CD4-positive, alpha-beta T cell treated with Interleukin-10 for 1 hour (primary cell): ENCODE results near the gene LRIG1.

ENCODE experiments used
- DNase-seq: peaks from one replicate; pipeline ENCODE4 v3.0.0-alpha.2; 2020

LRIG1 gene

DNA sequence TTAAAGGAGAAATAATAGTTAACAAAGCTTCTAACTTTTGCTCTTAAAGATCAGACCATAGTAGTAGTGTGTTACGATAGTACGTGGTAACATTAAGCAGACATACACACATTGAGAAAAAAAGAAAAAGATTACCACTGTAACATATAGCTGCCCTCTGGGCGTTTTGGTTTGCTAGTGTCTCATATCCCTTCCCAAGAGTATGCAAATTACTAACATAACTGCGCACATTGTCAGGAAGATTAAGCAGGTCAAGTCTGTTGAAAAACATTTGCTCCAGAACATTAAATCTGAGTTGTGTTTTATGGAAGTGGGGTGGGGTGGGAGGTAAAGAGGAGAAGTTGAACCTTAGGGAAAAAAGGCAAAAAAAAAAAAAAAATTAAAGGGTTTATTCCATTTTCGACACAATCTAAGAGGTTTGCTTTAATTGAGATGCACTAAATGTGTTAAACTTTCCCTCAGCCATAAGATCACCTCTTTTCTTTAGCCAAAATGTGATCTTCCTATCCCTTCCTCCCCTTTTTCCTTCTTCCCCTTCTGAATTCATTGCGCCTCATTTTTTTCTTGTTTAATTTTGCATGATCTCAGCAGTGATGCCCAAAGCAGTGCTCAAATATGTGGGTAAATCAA, 1.5 kb upstream of the LRIG1 start:
- no peak for DNase-seq

GRCh38 chr3:66501483-66502244, 842 bp upstream of the LRIG1 start:
- DNase-seq: no peak

GRCh38 chr3:66499881-66500575, 794 bp downstream of the LRIG1 start:
- DNase-seq: peak; percentile 44

DNA sequence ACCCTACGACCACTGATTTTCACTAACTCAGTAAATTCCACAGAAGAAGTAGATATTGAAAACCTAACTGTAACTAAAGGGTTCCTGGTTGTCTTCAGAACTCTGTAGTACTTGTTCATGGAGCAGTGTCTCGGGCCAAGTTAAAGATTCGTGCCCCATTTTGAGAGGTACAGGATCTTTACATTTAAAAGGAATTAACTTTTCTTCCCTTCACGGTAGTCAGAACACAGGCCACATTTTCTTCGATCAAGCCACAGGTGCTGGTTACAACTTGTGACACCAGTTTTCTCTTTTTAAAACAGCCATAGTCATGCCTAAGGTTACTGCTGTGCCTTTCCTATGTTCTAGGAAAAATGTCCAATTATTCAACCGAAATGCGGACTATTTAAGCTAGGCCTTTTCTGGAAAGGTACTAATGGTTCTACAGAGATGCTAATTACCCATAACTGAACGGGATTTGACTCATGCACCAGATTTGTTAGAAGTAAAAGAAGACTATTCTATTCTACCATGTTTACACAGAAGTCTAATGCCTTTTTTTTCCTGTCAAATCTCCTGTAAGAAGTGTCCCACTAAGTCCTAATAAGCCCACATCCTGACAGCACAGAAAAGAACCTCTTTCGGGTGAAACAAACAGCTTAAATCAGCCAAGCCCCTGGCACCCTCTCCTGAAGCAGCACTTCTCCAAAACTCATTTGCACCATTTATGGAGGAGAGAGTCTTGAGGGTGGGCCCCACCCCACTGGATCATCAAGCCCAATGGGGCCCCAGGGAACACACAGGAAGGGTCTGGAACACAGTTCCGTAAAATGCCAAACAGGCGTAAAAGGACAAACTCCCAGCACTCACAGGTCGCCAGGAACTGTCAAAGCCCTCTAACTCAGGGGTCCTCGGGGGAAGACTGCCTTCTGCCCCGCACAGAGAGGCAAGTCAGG, 1.9 kb downstream of the LRIG1 start:
- DNase-seq: no peak

DNA sequence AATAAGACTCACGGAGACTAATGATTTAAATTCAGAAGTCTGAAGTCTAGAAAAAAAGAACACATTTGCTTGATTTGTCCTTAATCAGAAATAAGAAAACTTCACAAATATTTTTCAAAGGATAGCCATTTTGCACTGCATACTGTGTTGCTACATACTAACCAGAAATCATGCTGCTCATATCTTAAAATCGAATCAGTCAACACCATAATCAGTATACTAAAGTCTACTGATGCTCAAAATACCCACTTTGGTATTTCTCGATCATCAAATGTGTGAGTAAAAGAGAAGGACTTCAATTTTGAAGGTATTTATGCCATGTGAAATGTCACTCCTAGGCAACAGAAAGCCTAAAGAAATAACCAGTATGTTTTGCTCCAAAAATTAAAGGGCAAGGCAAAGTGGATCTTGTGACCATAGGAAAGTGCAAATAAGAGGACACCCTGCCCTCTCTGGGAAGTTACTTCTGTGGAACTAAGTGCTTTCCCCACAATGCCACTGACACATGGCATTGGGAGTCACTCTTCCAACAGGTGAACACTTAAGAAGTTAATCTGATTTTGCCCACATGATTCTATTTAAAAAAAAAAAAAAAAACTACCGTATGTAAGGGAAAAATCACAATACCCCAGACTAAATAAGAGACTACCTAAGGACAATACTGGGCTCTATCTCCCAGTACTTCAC, 2.7 kb downstream of the LRIG1 start:
- DNase-seq: no peak

- peak; percentile 50 for DNase-seq
Observed at GRCh38 chr3:66497288-66497984, 3.4 kb downstream of the LRIG1 start.

DNA sequence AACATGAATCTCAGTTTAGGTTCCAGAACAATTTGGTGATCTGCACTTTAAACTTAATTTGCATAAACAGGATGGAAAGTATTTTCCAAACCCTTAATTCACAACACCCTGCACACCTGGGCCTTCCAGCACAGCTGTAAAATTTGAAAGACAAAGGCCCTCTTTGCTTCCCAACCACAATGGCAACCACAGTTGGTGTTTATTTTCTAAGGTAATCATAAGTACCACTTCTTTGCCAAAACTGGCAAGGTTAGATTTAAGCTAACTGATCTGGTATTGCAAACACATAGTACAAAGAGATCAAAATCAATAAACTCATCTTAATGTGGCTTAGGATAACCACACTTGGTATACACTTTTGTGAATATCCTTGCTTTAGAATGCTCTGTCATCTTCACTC, 4.1 kb downstream of the LRIG1 start:
- peak; percentile 42 for DNase-seq

DNA sequence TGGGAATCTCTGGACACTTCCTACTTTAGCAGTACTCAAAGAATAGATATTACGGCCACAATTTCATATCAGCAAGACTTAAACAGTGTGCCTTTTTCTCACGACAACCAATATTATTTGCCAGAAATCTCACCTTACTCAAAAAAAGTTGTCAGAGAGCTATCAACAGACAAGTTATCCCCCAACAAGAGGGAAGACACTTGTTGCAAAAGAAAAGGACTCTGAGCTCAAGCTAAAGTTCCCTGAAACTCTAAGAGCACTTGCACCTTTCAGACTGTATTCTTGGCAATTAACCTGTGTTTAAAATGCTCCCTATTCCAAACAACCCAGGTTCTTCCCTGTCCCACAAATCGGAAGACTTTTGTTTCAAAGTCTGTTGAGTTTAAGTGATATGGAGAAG, 4.5 kb downstream of the LRIG1 start:
- DNase-seq: no peak

DNA sequence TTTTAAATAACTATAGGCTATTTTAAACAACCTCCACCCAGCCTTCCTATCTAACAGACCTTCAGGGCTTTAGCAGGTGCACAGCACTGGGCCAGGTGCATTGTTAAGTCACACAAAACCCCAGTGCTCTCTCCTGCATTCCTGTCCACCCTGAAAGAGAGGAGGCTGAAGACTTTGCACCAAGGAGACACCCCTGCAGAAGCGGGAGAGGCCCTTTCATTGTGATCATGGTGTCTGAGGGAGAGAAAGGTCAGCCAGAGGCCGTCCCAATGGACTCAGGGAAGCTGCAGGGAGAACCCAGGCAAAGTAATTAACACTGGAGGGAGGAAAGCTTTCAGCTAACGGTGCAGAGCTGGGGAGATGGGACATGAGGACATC, 5.2 kb downstream of the LRIG1 start:
- no peak for DNase-seq

- no peak for DNase-seq
Observed at GRCh38 chr3:66494959-66495667, 5.7 kb downstream of the LRIG1 start.

DNA sequence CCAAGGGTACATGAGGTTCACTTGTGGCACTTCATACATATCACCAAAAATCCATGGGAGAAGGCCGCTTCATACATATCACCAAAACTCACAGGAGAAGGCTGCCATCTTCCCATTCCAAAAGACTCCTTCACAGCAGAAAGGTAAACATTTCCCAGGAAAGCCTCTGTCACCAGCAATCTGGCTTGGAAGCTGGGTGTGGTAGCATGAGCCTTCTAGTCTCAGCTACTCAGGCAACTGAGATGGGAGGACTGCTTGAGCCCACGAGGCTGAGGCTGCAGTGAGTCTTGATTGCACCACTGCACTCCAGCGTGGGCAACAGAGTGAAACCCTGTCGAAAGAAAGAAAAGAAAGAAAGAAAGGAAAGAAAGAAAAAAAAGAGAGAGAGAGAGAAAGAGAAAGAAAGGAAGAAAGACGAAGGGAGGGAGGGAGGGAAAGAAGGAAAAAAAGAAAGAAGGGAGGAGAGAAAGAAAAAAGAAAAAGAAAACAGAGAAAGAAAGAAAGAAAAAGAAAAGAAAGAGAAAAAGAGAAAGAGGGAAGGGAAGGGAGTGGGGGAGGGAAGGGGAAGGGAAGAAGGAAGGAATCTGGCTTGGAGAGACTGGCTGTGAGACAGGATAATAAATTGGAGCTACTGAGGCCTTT, 7.2 kb downstream of the LRIG1 start:
- DNase-seq: no peak

GRCh38 chr3:66492672-66493071, 8.2 kb downstream of the LRIG1 start:
- DNase-seq: no peak

DNA sequence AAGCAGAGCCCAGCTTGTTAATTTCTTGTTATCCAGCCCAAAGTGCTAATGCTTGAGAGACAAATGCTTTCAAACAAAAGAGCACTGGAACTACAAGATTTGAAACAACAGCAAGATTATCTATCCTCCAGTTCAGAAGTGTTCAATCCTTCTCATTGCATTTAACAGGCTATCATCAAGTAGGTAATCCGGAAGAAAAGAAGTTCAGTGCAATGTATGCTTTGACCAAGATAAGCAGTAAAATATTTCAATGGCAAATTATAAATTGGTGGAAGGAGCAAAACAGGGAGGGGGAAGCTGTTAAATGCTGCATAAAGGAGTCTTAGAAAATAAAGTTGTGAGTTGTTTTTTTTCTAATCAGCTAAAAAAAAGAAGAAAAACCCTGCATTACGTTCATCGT, 8.8 kb downstream of the LRIG1 start:
- DNase-seq: no peak

GRCh38 chr3:66490984-66491383, 9.8 kb downstream of the LRIG1 start:
- DNase-seq: no peak

DNA sequence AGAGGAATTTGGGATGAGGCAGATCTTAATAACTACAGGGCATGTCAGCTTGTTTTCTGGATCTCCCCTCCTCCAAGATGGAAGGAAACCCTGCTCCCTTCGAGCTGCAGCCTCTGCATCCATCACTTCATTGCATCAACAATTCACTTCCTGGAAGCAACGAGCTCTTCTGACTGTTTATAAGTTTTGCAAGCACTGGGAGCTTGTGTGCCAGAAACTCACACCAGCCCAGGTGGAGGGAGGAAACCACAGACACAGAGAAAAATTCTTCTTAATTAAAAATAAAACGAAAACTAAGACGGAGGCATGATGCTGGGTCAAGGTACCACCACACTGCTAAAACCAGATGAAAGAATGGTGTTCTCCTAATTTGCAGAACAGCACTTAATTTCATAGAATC, 10.6 kb downstream of the LRIG1 start:
- DNase-seq: peak; percentile 44

GRCh38 chr3:66489581-66489980, 11.2 kb downstream of the LRIG1 start:
- DNase-seq: no peak

- DNase-seq: no peak
Observed at GRCh38 chr3:66489115-66489514, 11.7 kb downstream of the LRIG1 start.

GRCh38 chr3:66488492-66488891, 12.3 kb downstream of the LRIG1 start:
- DNase-seq: no peak

DNA sequence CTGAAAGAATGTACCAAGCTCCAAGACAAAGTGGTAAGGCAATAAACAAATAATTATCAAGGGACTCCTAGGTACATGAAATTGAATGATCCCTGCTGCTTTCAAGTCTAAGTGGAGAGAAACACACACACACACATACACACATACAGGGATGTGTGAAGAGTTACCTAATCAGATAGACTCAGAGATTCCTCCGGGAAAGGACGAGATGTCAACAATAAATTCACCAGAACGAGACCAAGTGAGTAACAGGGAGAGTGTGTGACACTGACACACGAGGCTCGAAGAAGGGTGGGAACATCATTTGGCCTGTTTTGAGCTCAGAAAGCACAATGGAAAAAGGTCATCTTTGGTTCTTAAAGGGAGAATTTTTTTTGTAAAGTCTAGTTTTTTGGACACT, 13.4 kb downstream of the LRIG1 start:
- DNase-seq: no peak

- DNase-seq: no peak
Observed at GRCh38 chr3:66486646-66487045, 14.2 kb downstream of the LRIG1 start.

GRCh38 chr3:66486202-66486601, 14.6 kb downstream of the LRIG1 start:
- DNase-seq: no peak
